ENCODE measurements around the gene ZC3H13.

DNA sequence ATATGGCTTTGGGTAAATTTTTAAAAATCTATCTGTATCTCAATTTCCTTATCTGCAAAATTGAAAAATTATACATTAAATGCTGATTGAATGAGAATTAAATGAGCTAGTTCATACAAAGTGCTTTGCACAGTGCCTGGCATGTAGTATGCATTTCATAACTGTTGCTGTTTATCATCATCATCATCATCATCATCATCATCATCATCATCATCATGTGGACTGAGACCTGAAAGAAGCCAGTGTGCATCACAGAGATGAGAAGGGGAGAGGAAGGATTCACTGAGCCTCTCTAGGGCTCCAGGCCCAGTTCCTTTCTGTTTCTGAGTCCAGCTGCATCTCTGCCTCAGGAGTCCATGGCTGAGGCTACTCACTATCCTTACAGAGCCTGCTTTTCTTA, 6.9 kb upstream of the ZC3H13 start:
- TF ChIP-seq, protein P1, sequence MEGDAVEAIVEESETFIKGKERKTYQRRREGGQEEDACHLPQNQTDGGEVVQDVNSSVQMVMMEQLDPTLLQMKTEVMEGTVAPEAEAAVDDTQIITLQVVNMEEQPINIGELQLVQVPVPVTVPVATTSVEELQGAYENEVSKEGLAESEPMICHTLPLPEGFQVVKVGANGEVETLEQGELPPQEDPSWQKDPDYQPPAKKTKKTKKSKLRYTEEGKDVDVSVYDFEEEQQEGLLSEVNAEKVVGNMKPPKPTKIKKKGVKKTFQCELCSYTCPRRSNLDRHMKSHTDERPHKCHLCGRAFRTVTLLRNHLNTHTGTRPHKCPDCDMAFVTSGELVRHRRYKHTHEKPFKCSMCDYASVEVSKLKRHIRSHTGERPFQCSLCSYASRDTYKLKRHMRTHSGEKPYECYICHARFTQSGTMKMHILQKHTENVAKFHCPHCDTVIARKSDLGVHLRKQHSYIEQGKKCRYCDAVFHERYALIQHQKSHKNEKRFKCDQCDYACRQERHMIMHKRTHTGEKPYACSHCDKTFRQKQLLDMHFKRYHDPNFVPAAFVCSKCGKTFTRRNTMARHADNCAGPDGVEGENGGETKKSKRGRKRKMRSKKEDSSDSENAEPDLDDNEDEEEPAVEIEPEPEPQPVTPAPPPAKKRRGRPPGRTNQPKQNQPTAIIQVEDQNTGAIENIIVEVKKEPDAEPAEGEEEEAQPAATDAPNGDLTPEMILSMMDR (conservative IDR thresholded peaks at IDR 0.05), result no peak
- TF ChIP-seq ZFX (IDR thresholded peaks at IDR 0.05), result no peak

Measured in C4-2B (cell line).